Right lobe of liver (tissue), 6 donors: ENCODE measurements around the gene PRKCA. TPM values are rescaled to one million over a fixed set of nuclear protein-coding genes. Genes with fewer than 3 reads are reported as not detected.

Experiments
- ATAC-seq, 4 donors: fragments of 200-7000 bp; cut with Tn5 transposase; one replicate each; pipeline ENCODE4 v1.9.1; 2020; ENCODE audit warnings: mild to moderate bottlenecking in 4 of 4, moderate library complexity in 4 of 4
- DNase-seq, 3 donors: peaks; one replicate each; pipeline ENCODE4 v3.0.0-alpha.2; 2020
- H3K27ac ChIP-seq, 3 donors: fragments of 200-600 bp; one replicate each; pipeline ENCODE4 v1.8.0; 2022
- H3K27me3 ChIP-seq, 2 donors: fragments of 200-600 bp; one replicate each; pipeline ENCODE4 v1.8.0; 2022
- H3K36me3 ChIP-seq, 4 donors: fragments of 200-600 bp; sonication (generic) in 1 of 4; one replicate each; pipeline versions ENCODE4 v1.5.1 to v1.8.0; 2017 to 2022; ENCODE audit warnings: control low read depth in 1 of 4
- H3K4me1 ChIP-seq, 4 donors: fragments of 200-600 bp; sonication (generic) in 1 of 4; one replicate each; pipeline versions ENCODE4 v1.5.1 to v1.8.0; 2017 to 2022; ENCODE audit warnings: control low read depth in 1 of 4
- H3K4me3 ChIP-seq, 3 donors: fragments of 200-600 bp; one replicate each; pipeline ENCODE4 v1.8.0; 2022
- H3K9me3 ChIP-seq, 4 donors: fragments of 200-600 bp; sonication (generic) in 1 of 4; one replicate each; pipeline versions ENCODE4 v1.5.1 to v1.8.0; 2017 to 2022; ENCODE audit warnings: control low read depth in 1 of 4
- CTCF ChIP-seq, 4 donors: fragments of 200-600 bp in 3 of 4; fragments of 450-650 bp in 1 of 4; IDR thresholded peaks; one replicate each; pipeline versions ENCODE4 v1.5.1 to v1.8.0; 2016 to 2022; ENCODE audit warnings: antibody characterized with exemption in 4 of 4, mild to moderate bottlenecking in 2 of 4
- POLR2A ChIP-seq: fragments of 450-650 bp; IDR thresholded peaks from one replicate; pipeline ENCODE4 v1.6.1; 2017; ENCODE audit warnings: antibody characterized with exemption, mild to moderate bottlenecking
- WGBS: methylation state at CpG from one replicate; pipeline ENCODE4 v1.1.6; 2018; ENCODE audit warnings: low coverage, low lambda C conversion rate; ENCODE audit not compliant: insufficient coverage; ENCODE audit errors: missing lambda C conversion rate; 5-methylcytosine and 5-hydroxymethylcytosine counted together
- intact Hi-C, 2 donors: fragments of 100-400 bp; cut with DNase I; formaldehyde crosslinking; loops; one replicate each; pipeline versions ENCODE4 v1.11.2 to v1.14.1; 2022
- total RNA-seq, 6 experiments: library from RNA; depleted of rRNA in 2 of 6; stranded (reverse); fragments of >200 nt in 2 of 6; fragmentation: NEBNext Ultra II Directional in 3 of 6; extraction: Animal tissue kit (Norgen Biotek cat#: 25700) in 3 of 6; gene quantifications; one replicate each; pipeline versions ENCODE4 v1.1.0 to v1.2.4, GENCODE V29; 2016 to 2023
- donor health status: DM: no; HTN: yes; CAD: no.
- donor health status: DM: no; HTN: no; CAD: no.
- donor health status: DM: no; HTN: no; CAD: no.
- donor health status: DM: no; HTN: yes; CAD: no.
- donor health status: DM: no; HTN: yes; CAD: no.

The PRKCA gene
- total RNA-seq, 6 experiments from 2014 or later: 11.7 to 23.0 (median 18.7) TPM

GRCh38 chr17:66276328-66276937 lies 26.0 kb upstream of the PRKCA start:
- intact Hi-C loops: no loop called here
- Histone ChIP-seq H3K36me3 (no peaks in the 10 kb centered on the region), H3K27ac (no peak overlapping the region), H3K4me1 (no peaks in the 10 kb centered on the region), H3K4me3 (no peak overlapping the region), H3K9me3 (no peaks in the 10 kb centered on the region), H3K27me3 (no peaks in the 10 kb centered on the region)
- no peak for TF ChIP-seq CTCF (IDR thresholded peaks at IDR 0.05)
- no peak for TF ChIP-seq POLR2A
- DNase-seq: no peak
- ATAC-seq: peak in 2 of 4 donors; percentile 21 to 75
- 72% methylated on average over 3 of the region's 3 CpGs for WGBS

- intact Hi-C loops: no loop called here
- no peak for TF ChIP-seq POLR2A
- no peak for TF ChIP-seq CTCF (IDR thresholded peaks at IDR 0.05)
- 57% methylated on average over 1 of the region's 2 CpGs for WGBS
- Histone ChIP-seq H3K36me3 (no peaks in the 10 kb centered on the region), H3K27ac (no peak overlapping the region), H3K4me3 (no peak overlapping the region), H3K9me3 (no peaks in the 10 kb centered on the region), H3K27me3 (no peaks in the 10 kb centered on the region), H3K4me1 (no peaks in the 10 kb centered on the region)
- ATAC-seq (no peak), DNase-seq (no peak)
These were observed 25.2 kb upstream of the PRKCA start for GRCh38 chr17:66277191-66277590.

- H3K4me3 ChIP-seq: no peak overlapping the region
- TF ChIP-seq POLR2A (no peak), CTCF (IDR thresholded peaks at IDR 0.05) (no peak)
- H3K4me1 ChIP-seq: no peaks in the 10 kb centered on the region
- intact Hi-C loops: no loop called here
- no peak for DNase-seq
- H3K27me3 ChIP-seq: no peaks in the 10 kb centered on the region
- no peaks in the 10 kb centered on the region for H3K9me3 ChIP-seq
- H3K27ac ChIP-seq: no peak overlapping the region
- no peaks in the 10 kb centered on the region for H3K36me3 ChIP-seq
- ATAC-seq: no peak
- 80% methylated on average over 7 of the region's 7 CpGs for WGBS
These were observed 20.6 kb upstream of the PRKCA start for GRCh38 chr17:66281661-66282369.

DNA sequence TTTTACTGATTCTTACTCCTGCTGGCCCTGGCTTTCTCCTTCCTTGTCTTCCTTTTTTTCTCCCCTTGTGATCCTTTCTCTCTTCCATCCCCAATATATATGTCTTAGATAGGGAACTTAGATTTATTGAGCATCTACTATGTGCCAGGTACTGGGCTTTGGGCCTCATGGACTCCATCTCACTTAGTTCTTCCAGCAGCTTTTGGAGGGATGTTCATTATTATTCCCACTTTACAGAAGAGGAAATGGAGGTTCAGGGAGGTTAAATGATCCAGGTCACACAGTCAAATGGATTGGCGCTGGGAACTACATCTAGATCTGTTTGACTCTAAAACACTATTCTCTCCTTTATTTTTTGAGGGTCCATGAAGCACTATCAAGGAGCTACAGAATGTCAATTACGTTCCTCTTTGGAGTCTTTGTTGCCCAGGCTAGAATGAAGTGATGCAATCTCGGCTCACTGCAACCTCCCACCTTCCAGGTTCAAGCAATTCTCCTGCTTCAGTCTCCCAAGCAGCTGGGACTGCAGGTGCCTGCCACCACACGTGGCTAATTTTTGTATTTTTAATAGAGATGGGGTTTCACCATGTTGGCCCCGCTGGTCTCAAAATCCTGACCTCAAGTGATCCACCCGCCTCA lies 19.0 kb upstream of the PRKCA start:
- H3K4me3 ChIP-seq: no peak overlapping the region
- no peaks in the 10 kb centered on the region for H3K9me3 ChIP-seq
- H3K4me1 ChIP-seq: no peaks in the 10 kb centered on the region
- ATAC-seq: no peak
- no peaks in the 10 kb centered on the region for H3K36me3 ChIP-seq
- intact Hi-C loops: no loop called here
- H3K27me3 ChIP-seq: no peaks in the 10 kb centered on the region
- 74% methylated on average over 6 of the region's 6 CpGs for WGBS
- TF ChIP-seq CTCF (IDR thresholded peaks at IDR 0.05) (no peak), POLR2A (no peak)
- no peak overlapping the region for H3K27ac ChIP-seq
- DNase-seq: no peak
